Fibroblast of mammary gland (primary cell): ENCODE data around the gene SLC18A2.

Experiments
- DNase-seq: peaks from one replicate; pipeline ENCODE4 v3.0.0-alpha.2; 2010; ENCODE audit warnings: low read depth
- H3K4me3 ChIP-seq: 2 replicates; pipeline ENCODE4 v1.5.1; 2011; ENCODE audit warnings: low read depth, mild to moderate bottlenecking, low read length, moderate library complexity; ENCODE audit not compliant: control insufficient read depth
- CTCF ChIP-seq: conservative IDR thresholded peaks from 2 replicates; pipeline ENCODE4 v1.5.1; 2011; ENCODE audit warnings: low read depth, low read length, inconsistent platforms; ENCODE audit not compliant: control insufficient read depth, insufficient read depth

Gene SLC18A2

GRCh38 chr10:117271427-117271826 lies 30.5 kb downstream of the SLC18A2 start:
- DNase-seq = peak; percentile 9
- H3K4me3 ChIP-seq = no peak overlapping the region
- TF ChIP-seq CTCF = no peak

GRCh38 chr10:117272195-117273076 lies 31.5 kb downstream of the SLC18A2 start:
- no peak for TF ChIP-seq CTCF
- DNase-seq = no peak
- H3K4me3 ChIP-seq = no peak overlapping the region

- DNase-seq = no peak
- H3K4me3 ChIP-seq = no peak overlapping the region
- no peak for TF ChIP-seq CTCF
Observed at GRCh38 chr10:117273980-117274379, 33.1 kb downstream of the SLC18A2 start.

- no peak for DNase-seq
- TF ChIP-seq CTCF = no peak
- no peak overlapping the region for H3K4me3 ChIP-seq
Observed at GRCh38 chr10:117274509-117274908, 33.6 kb downstream of the SLC18A2 start.

GRCh38 chr10:117275121-117275520 lies 34.2 kb downstream of the SLC18A2 start:
- no peak for DNase-seq
- TF ChIP-seq CTCF = no peak
- H3K4me3 ChIP-seq = no peak overlapping the region

GRCh38 chr10:117277675-117278074 lies 36.8 kb downstream of the SLC18A2 start:
- no peak for DNase-seq
- TF ChIP-seq CTCF = no peak
- no peak overlapping the region for H3K4me3 ChIP-seq
